Stimulated activated CD4-positive, alpha-beta T cell treated with anti-CD3 and anti-CD28 coated beads, Interleukin-12 subunit alpha, Interleukin-12 subunit beta, amount 100 ng/mL, for 48 hours (primary cell): ENCODE results near the gene RPS6KA2.

ENCODE experiments used
- DNase-seq, 3 donors: peaks; one replicate each; pipeline ENCODE4 v3.0.0-alpha.2; 2020; ENCODE audit warnings: low read depth in 2 of 3, low spot score in 1 of 3

Gene RPS6KA2

DNA sequence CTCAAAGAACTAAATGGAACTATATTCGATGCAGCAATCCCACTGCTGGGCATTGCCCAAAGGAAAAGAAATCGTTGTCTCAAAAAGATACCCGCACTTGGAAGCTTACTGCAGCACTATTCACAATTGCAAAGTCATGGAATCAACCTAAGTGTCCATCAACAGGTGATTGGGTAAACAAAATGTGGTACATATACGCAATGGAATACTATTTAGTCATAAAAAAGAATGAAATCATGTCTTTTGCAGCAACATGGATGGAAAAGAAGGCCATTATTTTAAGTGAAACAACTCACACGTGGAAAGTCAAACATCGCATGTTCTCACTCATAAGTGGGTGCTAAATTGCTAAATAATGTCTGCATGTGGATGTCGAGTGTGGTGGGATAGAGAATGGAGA lies 173.4 kb downstream of the RPS6KA2 start:
- no peak for DNase-seq

DNA sequence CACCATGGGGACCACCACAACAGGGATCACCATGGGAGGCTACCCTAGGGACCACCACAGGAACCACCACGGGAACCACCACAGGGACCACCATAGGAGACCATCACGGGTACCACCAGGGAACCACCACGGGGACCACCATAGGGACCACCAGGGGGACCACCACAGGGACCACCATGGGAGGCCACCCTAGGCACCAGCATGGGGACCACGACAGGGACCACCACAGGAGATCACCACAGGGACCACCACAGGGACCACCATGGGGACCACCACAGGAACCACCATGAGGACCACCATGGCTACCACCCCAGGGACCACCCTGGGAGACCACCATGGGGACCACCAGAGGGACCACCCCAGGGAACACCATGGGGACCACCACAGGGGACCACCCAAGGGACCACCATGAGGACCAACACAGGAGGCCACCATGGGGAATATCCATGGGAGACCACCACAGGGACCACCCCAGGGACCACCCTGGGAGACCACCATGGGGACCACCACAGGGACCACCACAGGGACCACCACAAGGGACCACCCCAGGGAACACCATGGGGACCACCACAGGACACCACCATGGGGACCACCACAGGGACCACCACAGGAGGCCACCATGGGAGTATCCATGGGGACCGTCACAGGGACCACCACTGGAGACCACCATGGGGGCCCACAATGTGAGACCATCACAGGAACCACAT lies 176.7 kb downstream of the RPS6KA2 start:
- DNase-seq = no peak

DNA sequence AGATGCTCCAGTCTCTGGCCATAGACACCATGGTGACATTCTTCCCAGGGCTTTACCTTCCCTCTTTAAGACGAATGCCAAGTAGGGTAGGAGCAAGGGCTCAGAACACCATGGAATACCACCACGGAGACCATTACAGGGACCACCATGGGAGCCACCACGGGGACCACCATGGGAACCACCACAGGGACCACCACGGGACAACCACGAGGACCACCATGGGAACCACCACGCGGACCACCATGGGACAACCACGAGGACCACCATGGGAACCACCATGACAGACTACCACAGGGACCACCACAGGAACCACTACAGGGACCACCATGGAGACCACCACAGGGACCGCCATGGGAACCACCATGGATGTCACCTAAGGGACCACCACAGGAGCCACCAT lies 177.4 kb downstream of the RPS6KA2 start:
- DNase-seq = no peak

DNA sequence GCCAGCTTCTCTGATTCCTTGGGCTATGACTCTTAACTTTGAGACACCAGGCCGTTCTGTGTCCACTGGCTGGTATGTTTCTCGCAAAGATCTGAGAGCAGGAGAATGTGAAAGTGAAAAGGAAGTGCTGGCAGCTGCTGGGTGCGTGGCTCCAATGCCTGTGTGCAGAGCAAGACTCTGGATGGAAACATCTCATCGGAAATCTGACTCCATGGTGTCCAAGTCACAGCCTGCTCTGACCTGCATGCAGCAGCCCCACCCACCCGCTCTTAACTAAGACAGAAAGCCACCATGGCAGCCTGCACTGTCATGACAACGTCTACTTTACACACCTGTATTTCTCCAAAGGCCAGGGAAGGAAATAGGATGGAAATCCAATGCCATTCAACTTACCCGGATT lies 178.0 kb downstream of the RPS6KA2 start:
- no peak for DNase-seq

DNA sequence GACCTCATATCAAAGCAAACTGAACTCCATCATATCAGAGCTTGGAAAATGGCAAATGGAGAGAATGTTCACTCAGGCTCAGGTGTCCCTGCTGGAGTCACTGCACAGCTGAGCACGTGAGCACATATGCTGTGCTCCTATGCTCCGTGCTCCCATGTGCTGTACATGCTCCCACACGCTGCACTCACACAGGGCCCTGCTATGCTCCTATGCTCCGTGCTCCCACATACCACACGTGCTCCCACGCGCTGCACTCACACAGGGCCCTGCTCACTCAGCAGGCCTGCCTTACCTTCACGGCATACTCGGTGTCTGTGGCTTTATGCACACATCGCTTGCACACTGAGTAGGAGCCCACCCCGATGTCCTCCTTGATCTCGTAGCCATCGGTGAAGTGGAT lies 178.6 kb downstream of the RPS6KA2 start:
- DNase-seq = no peak

DNA sequence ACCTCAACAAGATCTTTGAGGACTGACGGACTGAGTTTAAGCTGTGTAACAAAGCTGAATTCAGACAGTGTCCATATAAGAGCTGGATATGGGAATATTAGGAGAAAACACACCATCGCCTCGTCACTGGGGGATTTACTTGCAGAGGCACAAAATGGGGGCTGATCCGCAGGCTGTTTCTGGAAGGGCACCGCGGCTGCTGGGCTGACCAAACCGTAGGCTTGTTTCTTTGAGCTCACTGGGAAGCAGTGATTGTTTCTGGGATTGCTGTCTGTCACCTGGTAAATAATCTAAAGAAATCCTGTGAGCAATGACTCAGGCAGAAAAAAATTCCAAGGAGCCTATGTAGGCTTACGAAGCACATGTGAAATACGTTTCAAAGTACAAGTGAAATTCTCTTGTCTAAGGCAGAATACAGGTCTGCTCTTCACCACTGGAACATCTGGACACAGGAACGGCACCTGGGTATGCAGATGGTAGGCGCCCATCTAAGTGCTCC lies 180.4 kb downstream of the RPS6KA2 start:
- DNase-seq = no peak

DNA sequence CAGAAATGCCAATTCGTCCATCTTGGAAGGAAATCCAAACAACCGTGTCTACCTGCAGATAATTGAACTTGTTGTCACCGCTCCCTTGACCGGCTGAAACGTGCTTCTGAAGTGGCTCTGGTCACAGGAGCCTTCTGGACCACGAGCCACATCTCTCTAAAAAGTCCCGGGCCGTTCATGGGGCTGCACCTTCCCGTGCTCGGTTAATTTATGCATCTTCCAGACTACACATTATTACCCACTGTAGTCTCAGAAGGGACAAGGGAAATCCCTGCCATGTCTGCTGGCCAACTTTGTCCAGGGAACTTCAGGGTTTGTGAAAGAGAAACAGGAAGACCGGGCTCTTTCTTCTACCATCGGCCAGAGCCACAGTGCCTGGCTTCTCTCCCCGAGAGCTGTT lies 180.9 kb downstream of the RPS6KA2 start:
- no peak for DNase-seq

DNA sequence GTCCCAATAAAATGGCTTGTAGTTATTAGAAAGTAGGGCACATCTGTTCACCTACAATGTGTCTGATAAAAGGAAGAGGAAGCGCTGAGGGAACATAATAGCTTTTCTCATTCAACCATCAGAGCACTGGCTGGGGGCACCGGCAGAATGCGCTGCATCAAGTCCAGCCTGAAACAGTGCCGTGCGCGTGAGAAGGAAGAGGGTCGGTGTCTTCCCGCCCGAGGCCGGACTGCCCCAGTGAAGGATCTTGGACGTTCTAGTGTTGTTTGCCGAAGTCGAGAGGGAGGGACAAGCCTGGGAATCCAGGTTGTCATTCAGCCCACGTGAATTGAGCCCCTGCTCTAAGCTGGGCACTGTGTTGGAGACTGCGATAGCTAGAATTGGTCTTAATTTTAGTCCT lies 182.6 kb downstream of the RPS6KA2 start:
- DNase-seq = no peak

DNA sequence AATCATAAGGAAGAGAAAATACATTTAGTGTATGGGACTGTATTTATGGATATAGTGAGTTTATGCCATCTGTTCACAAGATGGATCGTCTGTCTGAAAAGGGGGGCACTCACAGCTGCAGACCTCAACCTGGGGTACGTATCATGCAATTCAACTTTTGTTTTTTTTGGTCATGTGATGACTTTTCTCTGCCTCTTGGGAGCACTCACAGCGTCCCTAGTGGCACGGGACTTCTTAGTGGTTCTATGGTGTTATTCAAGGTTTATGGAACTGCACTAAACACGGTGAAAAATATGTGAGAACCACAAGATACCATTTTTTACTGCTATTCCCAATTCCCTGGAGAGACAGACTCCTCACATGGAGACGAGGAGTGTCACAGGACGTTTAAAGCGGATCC lies 183.9 kb downstream of the RPS6KA2 start:
- no peak for DNase-seq

DNA sequence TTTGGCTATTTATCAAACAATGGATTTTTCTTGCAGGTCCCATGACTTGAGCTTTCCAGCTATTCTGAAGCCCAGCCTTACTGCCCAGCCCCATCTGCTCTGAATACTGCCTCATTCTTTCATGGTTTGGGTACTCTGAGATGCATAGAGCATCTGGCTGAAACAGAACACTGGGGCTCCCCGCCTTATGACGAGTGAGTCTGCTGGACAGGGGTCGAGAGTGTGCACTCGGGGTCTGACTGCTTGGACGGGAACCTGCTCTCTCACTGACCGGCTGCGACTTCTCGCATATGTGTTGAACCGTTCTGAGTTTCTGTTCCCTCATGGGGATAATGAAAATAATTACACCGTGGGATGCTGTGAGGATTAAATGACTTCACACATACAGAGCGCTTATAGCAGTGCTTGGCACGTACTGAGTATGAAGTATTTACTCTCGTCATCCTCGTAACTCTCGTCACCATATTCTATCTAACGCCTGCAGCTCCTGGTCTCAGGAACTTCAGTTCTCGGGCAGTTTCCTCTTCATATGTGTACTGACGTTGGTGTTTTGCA lies 184.8 kb downstream of the RPS6KA2 start:
- DNase-seq = no peak

DNA sequence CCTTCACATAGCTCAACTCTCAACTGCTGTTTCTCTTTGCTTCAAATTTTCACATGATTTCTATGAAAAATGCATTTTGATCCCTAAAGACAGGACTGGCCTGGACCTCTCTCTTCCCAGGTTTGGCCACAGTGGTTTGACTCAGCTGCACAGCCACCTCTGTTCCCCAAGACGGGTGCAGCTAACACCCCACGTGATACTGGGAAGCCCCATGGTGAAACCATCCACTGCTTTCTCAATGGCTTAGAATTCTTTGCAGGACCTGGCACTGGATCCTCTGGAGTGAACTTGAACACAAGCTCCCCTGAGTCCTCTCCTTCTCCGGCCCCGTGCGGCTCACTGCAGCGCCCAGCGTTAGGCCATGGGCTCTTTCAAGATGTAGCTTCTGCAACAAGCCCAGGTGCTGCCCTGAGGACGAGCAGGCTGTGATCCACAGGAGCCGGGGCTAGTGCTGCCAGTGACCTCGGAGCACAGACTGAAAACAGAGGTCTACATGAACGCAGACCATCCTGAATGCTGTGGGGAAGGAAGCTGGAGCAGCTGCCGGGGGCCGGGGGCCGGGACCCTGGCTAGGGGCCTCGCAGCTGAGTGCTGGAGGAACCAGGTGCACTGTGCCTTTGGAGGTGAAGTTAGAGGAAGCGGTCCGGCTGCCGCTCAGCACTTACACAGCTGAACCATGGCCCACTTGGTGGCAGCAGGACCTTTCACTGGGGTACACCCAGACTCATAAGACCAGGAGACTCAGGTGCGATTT lies 185.5 kb downstream of the RPS6KA2 start:
- DNase-seq = no peak

DNA sequence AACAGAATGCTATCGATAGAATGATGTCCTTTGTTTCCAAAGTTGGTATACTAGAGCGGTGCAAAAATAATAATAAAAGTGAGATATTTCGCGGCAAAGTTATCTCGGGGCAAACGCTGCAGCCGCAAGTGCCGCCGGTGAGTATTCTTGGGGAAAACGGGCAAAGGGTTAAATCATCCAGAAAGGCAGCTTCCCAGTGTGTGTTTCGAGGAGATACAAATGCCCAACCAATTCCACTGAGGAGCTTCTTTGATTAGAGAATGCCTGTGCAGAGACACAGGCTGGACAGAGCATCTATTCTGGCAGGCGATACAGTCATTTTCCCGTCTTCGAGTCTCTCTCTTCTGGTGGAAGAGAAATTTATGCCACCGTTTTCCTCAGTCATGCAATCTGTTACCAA lies 186.3 kb downstream of the RPS6KA2 start:
- no peak for DNase-seq

DNA sequence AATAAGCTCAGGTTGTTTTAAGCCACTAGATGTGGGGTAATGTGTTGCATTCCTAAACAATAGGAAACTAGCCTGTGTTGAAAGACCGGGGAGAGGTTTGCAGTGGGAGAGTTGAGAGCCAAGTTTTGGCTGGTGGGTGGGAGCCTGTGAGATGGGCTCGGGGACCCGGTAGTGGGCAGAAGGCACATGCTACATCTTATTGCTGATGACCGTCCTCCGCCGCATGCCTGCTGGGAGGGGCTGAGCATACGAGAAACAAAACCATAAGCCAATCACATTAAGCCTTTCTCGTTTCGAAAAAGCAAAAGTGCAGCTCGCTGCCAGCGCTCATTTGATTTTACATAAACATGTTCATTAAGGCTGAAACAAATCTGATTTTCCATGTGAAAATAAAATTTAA lies 186.9 kb downstream of the RPS6KA2 start:
- no peak for DNase-seq

DNA sequence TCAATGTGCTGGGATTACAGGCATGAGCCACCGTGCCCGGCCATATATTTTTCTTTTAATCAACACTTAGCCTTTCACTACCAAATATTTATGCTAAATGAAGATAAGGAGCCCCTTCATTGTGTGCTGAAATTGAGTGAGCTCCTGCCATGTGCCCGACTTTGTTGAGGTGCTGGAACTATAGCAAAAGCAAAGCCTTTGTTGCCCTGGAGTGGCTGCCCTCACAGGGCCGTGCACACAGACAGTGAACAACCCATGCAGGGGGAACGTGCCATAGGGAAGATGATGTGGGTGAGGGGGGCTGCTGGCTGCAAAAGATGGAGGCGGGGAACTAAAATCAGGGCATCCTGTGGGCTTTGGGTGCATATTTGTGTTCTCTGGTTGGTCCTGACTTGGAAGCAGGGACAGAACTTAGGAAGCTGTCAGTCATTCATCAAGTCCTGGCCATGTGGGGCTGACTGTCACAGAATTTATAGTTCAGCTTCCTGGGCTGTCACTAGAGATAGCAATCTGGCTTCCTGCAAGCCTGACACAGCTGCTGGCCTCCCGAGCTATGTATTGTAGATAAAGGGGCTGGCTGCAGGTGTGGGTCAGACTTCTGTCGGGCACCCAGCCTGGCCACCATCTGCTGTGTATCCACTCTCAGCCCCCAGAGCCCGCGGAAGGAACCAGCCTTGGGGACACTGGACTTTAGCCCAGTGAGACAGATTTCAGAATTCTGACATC lies 187.5 kb downstream of the RPS6KA2 start:
- no peak for DNase-seq

DNA sequence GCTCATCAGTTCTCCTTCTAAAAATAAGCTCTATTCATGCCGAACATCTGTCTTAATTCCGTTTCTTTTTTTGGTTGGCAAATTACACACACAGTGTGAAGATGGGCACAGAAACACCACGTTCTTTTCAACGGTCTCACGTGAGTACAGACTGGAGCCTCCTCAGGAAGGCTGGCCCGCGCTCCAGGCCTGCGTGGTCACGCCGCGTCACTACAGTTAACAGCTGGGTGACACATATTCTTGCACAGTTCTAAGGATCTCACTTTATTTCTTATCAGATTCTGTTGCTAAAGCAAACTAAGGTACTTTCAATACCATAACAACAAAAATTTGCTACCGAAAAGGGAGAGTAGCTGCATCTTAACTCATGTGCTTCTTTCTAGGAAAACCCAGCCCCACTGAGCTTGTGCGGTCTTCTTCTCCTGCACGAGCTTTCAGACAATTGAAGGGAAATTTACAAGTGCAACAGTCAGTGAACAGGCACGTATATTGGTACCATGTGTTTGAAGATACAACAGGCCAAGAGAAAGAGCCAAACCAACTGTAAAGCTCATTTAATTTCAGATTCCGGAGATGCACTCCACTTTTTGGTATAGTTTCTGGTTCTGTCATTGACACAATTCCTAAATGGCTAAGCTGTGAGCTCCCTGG lies 188.7 kb downstream of the RPS6KA2 start:
- DNase-seq = no peak

DNA sequence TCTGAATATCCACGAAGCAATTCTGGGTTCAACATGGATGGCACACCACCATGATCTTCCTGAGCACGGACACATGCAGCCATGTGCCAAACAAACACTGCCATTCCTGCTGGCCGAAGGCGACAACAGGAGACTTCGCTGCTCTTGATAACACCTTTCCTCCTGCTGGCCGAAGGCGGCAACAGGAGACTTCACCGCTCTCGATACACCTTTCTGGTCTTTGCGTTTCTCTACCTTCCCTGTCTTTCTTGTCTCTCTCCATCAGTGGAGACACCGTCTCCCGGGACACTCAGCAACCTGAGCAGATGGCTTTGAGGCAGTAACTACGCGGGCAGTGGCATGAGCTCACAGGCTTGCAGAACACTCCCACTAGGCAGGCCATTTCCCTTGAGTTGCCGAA lies 189.4 kb downstream of the RPS6KA2 start:
- no peak for DNase-seq

DNA sequence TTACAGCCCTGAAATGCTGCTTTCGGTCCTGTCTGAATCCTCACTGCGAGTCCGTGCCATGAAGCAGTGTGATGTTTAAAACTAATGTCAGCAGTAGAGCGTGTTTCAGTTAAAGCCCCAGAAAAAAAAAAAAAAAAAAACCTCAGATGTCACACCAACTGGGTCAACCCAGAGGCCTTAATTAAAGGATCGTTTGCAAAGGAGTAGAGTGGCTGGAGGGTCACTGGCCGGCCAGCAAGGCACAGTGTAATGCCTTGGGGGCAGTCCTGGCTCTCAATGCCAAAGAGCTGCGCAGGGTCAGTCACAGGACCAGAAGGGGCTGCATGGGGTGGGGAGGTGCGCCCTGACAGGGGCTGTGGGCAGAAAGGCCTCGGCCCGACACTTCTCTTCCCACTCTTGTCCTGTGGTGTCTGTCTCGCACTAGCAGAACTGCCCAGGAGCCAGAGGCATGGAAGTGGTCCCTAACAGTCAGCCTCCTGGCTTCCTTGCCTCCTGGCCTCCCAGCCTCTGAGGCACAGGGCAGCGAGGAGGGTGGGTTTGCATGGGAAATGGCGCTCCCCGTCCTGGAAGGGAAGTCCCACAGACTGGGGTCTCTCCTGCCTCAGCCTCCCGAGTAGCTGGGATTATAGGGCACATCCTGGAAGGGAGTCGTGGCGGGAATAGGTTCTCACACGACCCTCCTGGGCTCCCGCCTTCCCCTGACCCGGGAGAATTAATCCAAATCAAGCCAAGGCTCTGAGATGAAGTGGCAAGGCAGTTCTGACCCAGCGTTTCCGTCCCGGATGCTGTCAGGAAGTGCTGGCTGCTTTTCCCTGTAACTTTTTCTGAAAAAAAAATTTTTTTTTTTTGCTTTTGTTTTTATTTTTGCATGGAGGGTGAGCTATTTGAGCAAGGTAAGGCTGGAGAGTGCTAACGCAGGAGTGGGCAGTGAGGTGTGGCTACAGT lies 190.6 kb downstream of the RPS6KA2 start:
- no peak for DNase-seq

DNA sequence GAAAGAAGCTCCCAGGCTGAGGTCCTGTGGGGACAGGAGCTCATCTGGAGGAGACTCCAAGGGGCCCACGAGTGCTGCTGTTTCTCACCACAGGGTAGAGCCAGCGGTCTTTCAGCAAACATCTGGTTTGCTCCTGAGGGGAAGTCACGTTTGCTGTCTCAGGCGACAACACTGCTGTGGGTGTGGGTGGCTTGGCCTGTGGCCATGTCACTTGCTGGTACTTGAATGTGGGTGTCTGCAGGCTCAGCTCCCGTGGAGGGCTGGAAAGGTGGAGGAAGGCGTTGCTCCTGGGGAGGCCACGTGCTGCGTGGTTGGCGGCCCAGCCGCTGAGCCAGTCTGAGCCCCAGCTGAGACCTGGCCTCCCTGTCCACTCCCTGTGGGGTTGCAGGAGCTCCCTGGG lies 191.5 kb downstream of the RPS6KA2 start:
- no peak for DNase-seq

DNA sequence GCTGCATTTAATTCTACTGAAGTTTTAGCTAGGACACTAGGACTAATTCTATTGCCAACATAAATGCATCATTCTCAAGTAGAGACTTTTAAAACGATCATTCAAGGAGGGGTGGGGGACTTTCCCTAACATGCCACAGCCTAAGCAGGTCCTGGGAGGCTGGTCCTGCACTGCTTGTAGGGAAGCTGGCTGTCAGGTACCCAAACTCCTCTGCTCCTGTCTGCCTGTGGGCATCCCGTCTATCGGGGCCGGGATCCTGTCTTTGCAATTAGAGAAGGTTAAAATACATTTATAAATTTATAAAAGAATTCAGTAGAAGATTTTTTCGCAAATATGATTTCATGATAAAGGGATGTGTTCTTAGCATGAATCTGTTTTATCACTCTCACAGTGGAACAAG lies 192.7 kb downstream of the RPS6KA2 start:
- DNase-seq = no peak

DNA sequence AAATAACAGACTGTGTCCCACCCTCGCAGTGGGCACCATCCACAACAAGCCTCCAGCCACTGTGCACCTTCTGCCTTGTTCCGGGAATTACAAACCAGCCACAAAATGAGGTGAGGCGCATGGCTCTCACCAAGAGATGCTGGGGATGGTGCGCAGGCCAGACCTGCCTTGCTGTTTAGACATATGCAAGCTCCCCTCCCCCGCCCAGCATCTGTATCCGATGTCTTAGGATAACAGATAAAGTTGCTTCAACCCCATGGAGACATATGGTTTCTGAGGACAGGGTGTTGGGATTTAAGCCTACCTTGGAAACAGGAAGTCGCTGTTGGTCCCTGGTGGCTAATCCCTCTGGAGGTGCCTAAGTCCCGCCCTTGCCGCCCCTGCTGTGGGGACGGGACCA lies 194.0 kb downstream of the RPS6KA2 start:
- DNase-seq = no peak
